DMS53 treated with DMSO at 0.1 percent for 48 hours (cell line): ENCODE data around the gene LRP8.
A peak's percentile ranks its signal among the peaks of the same experiment; 100 is the strongest.

Experiments
- DNase-seq: peaks from one replicate; lab custom pipeline; 2025; ENCODE audit not compliant: unreplicated experiment; lab: John Stamatoyannopoulos, UW

Gene LRP8

DNA sequence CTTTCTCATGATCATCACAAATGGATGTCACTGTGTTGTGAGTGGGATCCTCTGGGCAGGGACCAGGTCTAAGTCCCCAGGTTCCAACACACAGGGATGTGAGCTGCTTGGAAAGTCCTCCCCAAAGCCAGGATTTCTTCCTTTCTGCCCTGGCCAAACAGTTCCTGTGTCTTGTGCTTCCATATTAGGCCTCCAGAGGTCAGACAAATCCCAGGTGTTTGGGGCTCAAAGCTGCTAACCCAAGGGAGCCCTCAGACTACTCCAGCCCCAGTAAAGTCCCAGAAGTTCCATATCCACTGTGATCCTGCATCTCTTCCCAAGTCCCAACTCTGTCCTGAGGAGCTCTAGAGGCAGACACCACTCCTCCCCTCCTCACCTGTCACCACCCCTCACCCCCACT lies 61.8 kb downstream of the LRP8 start:
- DNase-seq = no peak

DNA sequence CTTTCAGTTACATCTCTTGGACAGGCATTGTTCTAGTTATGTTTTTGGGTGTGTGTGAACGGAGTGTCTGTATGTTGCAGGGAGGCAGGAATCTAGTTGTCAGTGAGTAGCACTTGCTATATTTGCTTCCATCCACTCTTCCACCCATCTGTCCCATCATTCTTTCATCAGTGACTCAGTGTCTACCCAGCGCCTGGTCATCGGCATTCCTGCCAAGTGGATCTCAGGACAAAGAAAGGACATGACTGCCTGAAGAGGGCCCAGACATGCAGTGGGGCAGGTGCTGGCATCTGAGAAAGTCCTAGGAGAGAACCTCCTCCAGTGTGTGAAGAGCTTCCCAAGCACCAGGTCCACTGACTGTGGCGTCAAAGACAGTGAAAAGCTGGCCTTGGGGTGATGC lies 62.3 kb downstream of the LRP8 start:
- DNase-seq = no peak

GRCh38 chr1:53264048-53264447 lies 63.8 kb downstream of the LRP8 start:
- no peak for DNase-seq

DNA sequence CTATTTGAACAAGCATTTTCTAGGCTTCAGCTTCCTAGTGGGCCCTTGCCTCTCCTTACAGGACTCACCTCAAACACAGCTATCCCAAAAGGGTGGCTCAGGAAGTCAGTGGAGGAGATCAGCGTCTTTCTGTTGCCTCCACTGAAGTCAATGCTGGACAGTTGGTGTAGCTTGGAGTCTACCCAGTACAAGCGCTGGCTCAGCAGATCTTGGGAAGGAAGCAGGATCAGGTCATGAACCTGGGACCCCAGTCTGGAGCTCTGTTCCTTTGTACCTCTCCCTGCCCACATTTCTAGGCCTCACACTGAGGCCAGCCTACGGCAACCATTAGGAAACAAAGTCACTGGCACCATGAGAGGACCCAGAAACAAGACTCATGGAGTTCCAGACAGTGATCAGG lies 65.9 kb downstream of the LRP8 start:
- DNase-seq = no peak

GRCh38 chr1:53260631-53261247 lies 67.1 kb downstream of the LRP8 start:
- DNase-seq = no peak

- no peak for DNase-seq
Observed at GRCh38 chr1:53259932-53260331, 67.9 kb downstream of the LRP8 start.

DNA sequence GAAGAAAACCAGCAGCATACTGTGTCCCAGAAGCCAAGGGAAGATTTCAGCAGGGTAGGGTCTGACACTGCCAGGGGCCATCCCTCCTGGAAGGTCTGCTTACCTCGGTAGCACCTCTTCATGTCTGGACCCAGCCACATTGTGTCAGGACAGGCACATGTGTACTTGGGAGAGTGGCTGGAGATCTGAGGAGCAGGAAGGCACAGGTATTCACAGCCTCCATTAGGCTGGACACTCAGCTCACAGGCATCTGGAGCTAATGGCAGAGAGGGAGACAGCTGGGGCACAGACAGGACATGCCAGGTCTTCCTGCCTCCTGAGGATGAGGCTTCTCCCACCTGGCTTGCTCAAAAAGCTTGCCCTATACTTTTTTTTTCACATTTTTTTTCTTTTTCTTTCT lies 69.7 kb downstream of the LRP8 start:
- no peak for DNase-seq

DNA sequence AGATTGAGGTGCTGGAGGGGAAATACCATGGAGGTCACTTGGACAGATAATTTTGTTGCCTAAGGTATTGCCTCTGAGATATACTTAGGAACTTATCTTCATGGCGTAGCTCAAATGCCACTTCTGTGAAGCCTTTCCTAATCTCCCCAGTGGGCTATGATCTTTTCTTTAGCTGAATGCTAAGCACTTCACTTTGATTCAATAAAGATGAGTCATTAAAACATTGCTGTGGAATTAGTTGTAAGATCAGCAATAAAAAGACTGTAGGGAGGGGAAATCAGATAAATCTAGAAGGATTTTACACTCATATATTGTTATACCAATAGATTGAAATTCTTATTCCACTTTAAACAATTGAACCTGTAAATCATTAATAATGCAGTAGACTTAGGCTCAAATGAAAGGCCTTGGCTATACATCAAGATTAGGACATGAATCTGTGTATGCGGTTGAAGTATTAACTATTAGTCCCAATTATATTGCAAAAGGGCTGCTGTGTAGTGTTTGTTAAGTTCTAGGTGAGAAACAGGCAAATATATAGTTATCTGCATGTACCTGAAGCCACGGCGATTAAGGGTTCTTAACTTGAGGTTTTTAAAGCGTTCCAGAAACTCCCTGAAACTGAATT lies 70.3 kb downstream of the LRP8 start:
- DNase-seq = no peak

- no peak for DNase-seq
Observed at GRCh38 chr1:53256511-53257453, 71.1 kb downstream of the LRP8 start.

GRCh38 chr1:53255031-53255430 lies 72.8 kb downstream of the LRP8 start:
- no peak for DNase-seq

- DNase-seq = no peak
Observed at GRCh38 chr1:53254011-53254640, 73.7 kb downstream of the LRP8 start.

GRCh38 chr1:53250325-53250724 lies 77.5 kb downstream of the LRP8 start:
- DNase-seq = no peak

GRCh38 chr1:53249706-53250105 lies 78.2 kb downstream of the LRP8 start:
- DNase-seq = no peak

GRCh38 chr1:53246261-53247134 lies 81.4 kb downstream of the LRP8 start:
- no peak for DNase-seq

DNA sequence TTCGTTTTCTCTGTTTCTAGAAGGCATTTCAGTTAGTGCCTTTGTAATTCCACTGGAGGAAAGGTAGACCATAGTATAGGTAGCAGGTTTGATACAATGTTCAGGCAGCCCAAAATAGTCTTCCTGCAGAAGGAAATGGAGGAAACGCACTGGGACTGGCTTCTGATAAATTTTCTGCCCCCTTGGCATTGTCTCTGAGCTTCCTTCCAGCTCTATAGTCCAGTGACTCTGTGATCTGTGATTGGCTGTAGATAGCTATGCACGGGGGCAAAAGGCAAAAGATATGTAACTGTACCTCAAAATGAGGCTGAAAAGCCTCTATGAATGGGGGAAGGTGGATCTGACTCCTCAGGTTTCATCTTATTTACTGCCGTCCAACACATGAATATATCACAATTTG lies 83.7 kb downstream of the LRP8 start:
- no peak for DNase-seq

- no peak for DNase-seq
Observed at GRCh38 chr1:53242381-53242780, 85.5 kb downstream of the LRP8 start.

DNA sequence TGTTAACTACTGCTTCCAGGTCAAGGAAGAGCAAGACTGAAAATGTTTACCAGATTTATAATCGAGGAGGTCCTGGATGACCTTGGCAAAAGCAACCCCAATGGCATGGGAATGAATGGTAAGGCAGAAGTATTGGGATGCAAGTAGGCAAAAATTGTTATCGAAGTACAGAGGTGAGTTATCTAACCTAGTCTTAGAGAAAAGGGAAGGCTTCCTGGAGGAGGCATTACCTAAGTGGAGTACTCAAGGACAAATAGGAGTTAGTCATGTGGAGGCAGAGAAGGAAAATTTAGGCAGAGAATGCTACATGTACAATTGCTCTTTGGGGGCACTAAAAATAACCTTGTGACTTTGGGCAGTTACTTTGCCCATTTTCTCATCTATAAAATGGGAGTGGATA lies 86.0 kb downstream of the LRP8 start:
- no peak for DNase-seq

DNA sequence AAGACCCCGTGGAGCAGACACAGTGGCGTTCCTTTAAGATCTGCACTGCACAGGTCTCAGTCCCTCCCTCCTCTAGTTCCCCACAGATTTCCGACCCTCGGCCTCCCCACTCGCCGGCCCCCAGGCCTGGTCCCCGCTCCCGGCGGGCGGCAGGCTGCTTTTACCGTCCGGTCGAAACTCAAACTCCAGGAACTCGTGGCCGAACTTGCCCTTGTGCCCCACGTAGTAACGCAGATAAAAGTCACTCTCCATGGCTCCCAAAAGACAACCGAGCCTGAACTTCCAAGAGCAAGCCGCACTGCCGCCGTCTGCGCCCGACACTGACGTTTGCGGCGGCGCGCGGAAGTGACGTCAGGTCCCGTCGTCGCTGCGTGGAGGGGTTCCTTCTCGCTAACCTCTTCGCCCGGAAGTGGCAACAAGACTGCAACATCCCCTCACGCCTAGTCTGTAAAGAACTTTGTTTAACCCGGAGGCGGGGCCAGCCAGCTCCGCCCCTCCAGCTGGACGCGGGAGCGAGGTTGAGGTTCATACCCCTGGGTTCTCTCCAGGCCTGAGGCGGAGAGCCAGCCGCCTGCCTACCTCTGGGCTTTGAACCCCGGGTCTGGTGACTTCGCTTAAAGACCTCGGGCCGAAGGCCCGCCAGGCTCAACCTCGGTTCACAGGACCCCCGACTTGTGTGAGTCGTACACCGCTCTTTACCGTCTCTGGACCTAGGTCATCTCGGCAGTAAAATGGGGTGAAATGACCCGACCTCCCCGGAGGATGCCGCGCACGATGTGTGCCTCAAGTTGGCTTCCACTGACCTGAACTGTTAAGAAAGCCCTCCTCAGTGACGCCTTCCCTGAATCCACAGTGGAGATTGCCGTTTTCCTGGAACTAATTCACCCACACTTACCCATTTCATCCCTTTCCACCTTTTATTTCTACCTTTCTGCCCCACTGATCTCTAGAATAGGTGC lies 89.4 kb downstream of the LRP8 start, which contains the start of gene MAGOH:
TSS of gene MAGOH (minus strand) at position 322 of the 959 bp plus-strand sequence. CDS start at position 252, 70 bp downstream.
- DNase-seq = peak; percentile 99

DNA sequence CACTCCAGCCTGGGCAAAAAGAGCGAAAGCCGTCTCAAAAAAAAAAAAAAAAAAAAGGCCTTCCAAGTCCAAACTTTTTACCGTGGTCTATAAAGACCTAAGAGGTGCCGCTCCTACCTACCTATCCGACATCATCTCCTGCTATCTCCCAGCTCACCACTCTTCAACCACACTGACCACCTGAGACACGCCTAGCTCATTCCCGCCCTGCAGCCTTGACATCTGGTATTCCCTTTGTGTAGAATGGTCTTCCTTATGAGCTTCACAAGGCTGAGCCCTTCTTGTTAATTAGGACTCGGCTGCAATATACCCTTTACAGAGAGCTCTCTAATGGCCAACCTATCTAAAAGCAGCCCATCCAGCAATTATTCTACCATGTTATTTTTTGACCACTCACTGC lies 90.2 kb downstream of the LRP8 start:
- no peak for DNase-seq

GRCh38 chr1:53220962-53221286 lies 106.9 kb downstream of the LRP8 start:
- DNase-seq = no peak
